PFSK-1 (cell line): ENCODE data around the gene CD34.

ENCODE experiments used
- POLR2AphosphoS5 ChIP-seq: IDR thresholded peaks from 2 replicates; pipeline ENCODE4 v1.6.1; 2012; ENCODE audit warnings: low read depth, mild to moderate bottlenecking, control low read depth, low read length, moderate library complexity
- REST ChIP-seq, 2 experiments: IDR thresholded peaks; 2 replicates each; pipeline versions ENCODE4 v1.6.1 to v1.8.0; 2011 to 2012; ENCODE audit warnings: low read depth in 2 of 2, low read length in 2 of 2, control low read depth in 1 of 2, inconsistent platforms in 1 of 2, mild to moderate bottlenecking in 1 of 2, moderate library complexity in 1 of 2; ENCODE audit not compliant: insufficient read depth in 1 of 2
- SIN3A ChIP-seq: IDR thresholded peaks from 2 replicates; pipeline ENCODE4 v1.6.1; 2012; ENCODE audit warnings: mild to moderate bottlenecking, low read length, moderate library complexity, borderline replicate concordance; ENCODE audit not compliant: insufficient read depth
- TAF1 ChIP-seq: IDR thresholded peaks from 2 replicates; pipeline ENCODE4 v1.6.1; 2012; ENCODE audit warnings: low read length, control low read depth, borderline replicate concordance; ENCODE audit not compliant: insufficient read depth

- TF ChIP-seq TAF1 (no peak), REST (IDR thresholded peaks at IDR 0.05; ENCODE audit: insufficient read depth in 1 of 2, low read depth in 2 of 2, low read length in 2 of 2) (no peak), POLR2AphosphoS5 (no peak), SIN3A (no peak)
Measured at GRCh38 chr1:207839083-207839413, 71.9 kb downstream of the CD34 start.
